GM18867 (cell line): ENCODE measurements around the gene TMEM131.
"Not testable (repeated sequence)": the region's sequence is repeated elsewhere in the genome, so short reads cannot be mapped to it uniquely, and the experiment has no call there.

ENCODE experiments used
- ATAC-seq: cut with Tn5 transposase; IDR thresholded peaks from one replicate; pipeline ENCODE4 v1.9.1; 2021; ENCODE audit warnings: mild to moderate bottlenecking, moderate library complexity; ENCODE audit not compliant: unreplicated experiment

The TMEM131 gene, protein sequence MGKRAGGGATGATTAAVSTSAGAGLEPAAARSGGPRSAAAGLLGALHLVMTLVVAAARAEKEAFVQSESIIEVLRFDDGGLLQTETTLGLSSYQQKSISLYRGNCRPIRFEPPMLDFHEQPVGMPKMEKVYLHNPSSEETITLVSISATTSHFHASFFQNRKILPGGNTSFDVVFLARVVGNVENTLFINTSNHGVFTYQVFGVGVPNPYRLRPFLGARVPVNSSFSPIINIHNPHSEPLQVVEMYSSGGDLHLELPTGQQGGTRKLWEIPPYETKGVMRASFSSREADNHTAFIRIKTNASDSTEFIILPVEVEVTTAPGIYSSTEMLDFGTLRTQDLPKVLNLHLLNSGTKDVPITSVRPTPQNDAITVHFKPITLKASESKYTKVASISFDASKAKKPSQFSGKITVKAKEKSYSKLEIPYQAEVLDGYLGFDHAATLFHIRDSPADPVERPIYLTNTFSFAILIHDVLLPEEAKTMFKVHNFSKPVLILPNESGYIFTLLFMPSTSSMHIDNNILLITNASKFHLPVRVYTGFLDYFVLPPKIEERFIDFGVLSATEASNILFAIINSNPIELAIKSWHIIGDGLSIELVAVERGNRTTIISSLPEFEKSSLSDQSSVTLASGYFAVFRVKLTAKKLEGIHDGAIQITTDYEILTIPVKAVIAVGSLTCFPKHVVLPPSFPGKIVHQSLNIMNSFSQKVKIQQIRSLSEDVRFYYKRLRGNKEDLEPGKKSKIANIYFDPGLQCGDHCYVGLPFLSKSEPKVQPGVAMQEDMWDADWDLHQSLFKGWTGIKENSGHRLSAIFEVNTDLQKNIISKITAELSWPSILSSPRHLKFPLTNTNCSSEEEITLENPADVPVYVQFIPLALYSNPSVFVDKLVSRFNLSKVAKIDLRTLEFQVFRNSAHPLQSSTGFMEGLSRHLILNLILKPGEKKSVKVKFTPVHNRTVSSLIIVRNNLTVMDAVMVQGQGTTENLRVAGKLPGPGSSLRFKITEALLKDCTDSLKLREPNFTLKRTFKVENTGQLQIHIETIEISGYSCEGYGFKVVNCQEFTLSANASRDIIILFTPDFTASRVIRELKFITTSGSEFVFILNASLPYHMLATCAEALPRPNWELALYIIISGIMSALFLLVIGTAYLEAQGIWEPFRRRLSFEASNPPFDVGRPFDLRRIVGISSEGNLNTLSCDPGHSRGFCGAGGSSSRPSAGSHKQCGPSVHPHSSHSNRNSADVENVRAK (N-terminal part only)

DNA sequence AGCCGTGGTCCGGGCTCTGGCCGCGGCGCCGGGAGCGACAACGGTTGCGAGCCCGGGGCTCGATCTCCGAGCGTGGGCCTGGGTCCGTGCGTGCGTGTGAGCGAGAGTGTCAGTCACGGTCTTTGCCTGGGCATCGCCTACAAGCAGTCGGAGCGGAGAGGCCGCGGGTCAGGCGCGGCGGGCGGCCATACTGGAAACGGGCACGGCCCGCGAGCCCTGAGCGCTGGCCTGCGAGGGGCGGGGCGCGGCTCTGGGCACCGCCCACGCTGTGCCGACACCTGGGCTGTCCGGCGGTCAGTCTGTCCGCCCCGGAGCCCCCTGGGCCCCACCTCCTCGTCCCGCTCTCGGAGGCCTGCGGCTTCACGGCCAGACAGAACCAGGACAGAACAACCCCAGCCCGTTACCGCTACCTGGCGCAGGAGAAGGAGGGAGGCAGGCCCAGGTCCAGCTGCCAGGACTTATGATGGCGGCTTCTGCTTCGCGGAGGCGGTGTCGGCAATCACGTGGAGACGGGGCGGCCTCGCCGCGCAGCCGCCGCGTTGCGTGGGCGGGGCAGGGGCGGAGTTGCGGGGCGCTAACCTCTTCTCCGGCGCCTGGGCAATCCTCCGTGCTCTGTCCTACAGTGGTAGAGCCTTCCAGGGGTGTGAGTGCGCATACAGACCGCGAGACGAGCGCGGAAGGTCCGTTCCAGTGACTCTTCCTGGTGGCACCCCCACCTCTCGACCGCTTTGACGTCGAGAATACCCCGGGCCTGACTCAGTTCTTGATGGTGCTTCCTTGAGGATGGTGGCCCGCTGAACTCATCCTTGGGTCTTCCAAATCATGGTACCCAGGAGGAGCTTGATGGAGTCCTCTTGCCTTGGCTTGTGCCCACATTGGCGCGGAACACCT is at the start of gene TMEM131:
Gene TMEM131 (minus strand): TSS at position 215 of the 891 bp plus-strand sequence. CDS start 286 bp downstream, outside the sequence.
- peak; percentile 79 for ATAC-seq

DNA sequence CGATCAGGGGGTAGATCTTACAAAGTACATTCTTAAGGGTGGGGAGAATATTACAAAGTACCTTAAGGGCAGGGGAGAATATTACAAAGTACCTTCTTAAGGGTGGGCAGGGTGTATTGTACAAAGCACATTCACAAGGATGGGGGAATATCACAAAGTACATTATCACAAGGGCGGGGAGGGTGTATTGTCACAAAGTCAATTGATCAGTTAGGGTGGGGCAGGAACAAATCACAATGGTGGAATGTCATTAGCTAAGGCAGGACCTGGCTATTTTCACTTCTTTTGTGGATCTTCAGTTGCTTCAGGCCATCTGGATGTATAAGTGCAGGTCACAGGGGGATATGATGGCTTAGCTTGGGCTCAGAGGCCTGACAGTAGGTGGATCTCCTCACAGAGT is 49.0 kb upstream of the TMEM131 start:
- not testable (repeated sequence) for ATAC-seq

DNA sequence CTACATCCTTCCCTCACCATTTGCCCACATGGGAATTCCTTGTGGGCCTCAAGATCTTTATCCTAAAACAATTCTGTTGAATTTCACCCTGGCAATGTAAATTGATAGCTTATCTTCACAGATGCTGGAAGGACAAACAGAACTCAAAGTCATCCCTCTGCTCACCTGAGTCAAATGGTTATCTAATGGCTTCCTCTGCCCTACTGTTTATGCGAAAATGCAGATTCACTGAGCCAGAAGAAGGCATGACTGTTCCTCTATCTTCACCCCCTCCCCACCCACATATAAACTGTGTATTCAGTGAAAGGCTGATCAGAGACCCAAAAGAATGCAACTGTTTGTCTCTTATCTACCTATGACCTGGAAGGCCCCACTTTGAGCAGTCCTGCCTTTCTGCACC is 47.4 kb upstream of the TMEM131 start:
- no peak for ATAC-seq

DNA sequence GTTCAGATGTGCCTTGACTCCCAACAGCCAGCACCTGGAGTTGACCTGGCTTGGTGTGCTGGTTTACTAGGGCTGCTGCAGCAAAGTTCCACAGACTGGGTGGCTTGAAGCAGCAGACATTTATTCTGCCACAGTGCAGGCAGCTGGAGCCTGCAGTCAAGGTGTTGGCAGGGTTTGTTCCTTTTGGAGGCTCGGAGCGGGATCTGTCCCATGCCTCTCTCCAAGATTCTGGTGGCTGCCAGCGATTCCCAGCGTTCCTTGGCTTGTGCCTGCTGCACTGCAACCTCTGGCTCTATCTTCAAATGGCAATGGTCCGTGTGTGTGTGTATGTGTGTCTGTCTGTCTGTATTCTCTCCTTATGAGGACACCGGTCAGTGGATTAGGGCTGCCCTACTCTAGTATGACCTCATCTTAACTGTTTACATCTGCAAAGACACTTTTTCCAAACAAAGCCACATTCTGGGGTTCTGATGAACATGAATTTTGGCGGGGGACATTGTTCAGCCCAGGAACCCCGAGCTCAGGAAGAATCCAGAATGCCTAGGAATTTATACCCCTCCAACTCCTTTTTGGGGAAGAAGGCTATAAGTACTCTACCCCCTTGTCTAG is 44.7 kb upstream of the TMEM131 start:
- no peak for ATAC-seq

DNA sequence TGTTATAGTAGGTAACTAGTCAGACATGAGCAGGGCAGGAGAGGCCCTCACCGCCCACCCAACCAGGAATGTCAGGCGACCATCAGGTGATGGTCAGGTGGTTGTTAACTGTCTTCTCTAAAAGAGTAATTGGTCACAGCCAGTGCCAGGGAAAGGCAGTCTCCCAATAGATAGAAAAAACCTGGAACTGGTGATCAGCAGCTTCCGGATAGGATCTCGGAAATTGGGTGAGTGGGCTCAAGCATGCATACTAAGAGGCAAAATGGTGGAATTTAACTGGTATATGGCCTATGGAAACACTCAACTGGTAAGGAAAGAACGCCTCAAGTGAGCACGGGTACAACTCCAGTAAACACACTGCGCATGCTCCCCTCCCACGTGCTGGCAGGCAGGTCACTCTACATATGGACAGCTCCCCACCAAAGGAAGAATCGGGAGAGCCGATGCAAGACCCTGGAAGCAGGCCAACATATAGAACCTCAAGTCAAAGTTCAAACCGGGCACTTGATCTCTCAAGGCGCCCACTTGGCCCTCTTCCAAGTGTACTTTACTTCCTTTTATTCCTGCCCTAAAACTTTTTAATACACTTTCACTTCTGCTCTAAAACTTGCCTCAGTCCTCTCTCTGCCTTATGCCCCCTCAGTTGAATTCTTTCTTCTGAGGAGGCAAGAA is 43.5 kb upstream of the TMEM131 start:
- no peak for ATAC-seq

DNA sequence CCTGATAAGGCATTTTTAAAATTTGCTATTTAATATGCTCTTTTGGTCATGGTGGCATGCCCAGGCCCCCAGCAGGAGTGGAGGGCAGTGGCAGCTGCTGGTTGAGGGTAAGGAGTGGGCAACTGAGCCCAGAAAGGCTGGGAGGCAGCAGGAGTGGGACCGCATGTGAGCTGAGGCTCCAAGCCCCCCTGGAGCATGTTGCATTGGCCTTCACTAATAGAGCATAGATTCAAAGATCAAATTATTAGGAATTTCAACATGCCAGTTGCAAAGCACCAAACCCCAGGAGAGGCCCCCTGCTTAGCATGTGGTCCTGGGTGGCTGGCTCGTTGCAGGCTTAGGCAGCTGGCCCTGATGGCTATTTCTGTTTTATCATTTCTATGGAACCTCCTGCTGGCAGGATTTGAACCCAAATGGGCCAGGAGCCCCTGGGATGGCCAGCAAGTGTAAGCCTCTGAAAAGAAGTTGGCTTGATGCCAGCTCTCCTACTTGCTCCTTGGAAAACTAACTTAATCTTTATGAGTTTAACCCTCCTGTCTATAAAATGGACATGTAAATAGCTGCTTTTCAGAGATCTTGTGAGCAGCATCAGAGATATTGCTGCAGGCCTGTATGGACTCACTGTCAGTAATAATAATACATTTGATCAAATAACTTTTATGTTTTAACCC is 42.1 kb upstream of the TMEM131 start:
- no peak for ATAC-seq

DNA sequence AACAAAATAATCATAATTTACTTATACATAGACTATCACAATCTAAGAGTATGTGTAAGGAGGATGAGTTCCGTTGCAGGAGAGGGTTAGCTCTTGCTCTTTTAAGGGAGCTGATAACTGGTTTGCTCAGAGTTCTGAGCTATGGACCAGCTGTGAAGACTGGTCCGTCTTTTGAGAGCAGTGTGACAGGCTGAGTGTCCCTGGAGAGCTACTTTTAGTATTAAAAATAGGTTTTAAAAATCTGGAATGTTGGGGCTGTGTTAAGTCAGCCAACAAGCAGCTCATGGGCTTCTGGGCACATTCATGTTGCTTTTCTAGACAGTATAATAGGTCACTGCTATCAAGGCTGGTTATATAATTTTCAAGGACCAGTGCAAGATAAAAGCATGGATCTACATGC is 41.5 kb upstream of the TMEM131 start:
- no peak for ATAC-seq

DNA sequence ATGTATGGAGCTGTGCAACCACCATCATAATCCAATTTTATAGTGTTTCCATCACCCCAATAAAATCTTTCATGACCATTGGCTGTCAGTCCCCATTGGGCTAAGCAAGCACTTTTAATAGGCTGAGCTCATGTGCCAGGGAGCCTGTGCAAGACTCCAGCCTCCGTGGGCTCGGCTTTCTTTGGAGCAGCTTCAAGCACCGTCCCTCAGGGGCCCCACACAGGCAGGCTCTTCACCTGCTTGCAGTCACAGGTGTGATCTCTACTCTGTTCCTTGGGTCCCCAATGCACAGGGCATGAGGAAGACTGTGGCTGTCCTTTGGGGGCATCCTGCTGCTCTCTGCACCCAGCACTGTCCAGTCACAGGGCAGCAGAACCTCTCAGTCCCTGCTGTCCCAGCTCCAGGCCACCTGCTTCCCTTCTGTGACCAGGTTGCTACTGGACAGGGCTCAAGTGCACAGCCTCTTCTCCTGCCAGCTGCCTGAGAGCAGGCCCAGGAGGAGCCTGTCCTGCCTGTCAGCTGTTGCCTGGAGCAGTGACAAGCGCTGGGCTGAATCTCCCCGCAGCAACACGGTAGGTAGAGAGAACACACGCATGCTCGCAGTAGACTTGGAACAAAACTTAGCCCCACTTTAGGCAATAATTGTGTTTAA is 40.7 kb upstream of the TMEM131 start:
- no peak for ATAC-seq

DNA sequence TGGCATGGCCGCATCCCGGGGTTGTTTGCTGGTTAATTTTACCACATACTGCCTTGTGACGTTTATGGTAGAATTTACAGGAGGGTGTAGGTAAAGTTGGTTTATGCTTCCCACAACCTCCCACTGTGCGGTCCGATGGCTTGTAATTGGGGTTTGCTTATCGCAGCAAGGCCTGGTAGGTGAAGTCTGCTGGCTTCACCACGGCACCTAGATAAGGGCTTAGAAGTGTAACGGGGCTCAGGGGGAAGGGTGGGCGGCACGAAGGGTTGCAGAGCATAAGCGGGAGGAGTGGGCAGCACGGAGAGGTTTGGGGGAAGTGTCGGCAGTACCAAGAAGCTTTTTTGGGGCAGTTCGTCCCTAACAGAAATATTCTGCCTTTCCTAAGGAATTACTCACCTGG is 39.0 kb upstream of the TMEM131 start:
- ATAC-seq = no peak

DNA sequence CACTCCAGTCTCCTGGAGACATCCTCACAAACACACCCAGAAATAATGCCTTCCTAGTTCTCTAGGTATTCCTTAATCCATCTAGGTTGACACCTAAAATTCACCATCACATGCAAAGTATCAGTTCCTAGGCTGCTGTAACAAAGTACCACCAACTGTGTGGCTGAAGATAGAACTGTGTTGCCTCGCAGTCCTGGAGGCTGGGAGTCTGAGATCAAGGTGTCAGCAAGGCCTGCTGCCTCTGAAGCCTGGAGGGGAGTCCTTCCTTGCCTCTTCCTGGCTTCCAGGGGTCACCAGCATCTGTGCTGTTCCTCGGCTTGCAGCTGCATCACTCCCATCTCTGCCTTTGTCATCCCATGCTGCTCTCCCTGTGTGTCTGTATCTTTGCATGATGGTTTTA is 36.3 kb upstream of the TMEM131 start:
- ATAC-seq = no peak

DNA sequence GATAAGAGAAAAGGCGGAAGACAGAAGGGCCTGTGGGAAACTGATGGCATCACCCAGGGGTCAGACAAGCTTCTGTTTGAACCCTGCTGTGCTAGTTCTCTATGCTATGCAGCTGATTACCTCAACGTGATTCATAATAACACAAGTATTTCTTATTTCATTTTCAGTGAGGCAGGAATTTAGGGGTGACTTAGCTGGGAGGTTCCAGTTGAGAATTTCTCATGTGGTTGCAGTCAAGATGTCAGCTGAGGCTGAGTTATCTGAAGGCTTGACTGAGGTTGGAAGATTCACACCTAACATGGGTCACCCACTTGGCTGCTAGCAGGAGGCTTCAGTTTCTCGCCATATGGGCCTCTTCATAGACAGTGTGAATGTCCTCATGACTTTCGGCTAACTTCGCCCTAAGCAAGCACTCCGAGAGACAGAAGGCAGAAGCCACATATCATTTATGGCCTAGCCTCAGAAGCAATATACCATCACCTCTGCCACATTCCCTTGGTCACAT is 34.0 kb upstream of the TMEM131 start:
- ATAC-seq = no peak

DNA sequence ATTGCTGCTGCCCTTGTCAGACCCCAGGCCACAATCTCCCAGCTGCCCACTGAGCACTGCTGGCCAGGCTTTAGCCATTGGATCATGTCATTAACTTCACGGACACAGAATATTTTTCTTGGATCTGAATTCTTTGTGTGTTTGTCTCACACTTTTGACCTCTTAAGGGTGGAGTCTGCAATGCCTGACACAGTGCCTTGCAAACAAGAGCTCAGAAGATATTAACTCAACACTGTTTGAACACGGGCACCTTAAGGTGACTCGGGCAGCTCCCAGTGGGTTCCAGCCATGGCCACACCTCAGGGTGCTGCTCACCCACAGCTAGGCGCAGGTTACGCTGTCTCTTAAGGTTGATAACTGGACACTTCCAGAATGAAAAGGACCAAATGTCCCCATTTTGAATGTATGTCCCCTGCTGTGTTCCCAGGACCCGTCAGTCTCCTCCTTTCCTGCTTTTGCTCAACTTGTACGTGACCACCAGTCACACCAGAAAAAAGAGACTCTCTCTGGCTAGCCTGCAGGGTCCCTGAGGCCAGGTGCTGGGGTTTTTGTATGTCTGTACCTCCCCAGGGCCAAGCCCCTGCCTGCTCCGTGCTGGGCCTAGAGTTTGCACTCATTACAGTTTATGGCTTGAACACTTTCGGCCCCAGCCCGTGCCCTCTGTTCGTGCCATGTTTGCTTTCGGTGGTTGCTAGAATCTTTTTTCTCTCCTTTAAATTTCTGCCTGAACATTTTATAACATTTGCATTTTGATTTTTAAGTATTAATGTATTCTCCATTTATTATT is 33.4 kb upstream of the TMEM131 start:
- no peak for ATAC-seq

DNA sequence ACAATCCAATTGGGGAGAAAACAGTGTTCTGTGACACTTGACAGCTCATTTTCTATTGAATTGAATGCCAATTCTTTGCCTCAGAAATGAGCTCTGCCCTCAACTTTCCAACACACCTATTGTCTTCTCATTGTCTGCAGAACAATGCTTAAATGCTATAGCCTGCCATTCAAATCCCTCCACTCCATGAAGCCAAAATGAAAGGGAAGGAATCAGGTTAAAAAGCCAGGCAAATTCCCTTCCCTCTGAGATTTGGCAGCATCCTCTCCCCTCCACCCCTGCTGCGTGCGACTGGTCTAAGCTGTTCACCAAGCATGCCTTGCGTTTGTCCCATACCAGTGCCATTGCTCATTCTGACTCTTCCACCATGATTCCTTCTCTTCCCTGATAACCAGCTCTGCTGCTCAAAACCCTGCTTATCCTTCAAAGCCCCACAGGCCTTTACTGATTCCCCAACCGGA is 32.4 kb upstream of the TMEM131 start:
- no peak for ATAC-seq

DNA sequence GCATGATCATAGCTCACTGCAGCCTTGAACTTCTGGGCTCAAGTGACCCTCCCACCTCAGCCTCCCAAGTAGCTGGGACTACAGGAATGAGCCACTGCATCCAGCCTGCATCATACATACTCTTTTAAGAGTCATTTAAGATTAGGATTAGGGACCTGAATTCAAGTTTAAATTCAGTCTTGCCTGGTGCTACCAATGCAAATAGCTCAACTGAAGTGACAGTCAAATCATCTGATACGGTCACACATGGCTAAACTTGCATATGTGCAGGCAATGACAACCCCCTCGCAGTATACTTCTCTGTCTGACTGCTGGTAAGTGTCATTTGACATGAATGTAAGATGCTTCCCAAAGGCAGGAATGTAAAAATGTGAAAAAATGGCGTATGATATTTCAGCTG is 31.8 kb upstream of the TMEM131 start:
- ATAC-seq = peak; percentile 59

DNA sequence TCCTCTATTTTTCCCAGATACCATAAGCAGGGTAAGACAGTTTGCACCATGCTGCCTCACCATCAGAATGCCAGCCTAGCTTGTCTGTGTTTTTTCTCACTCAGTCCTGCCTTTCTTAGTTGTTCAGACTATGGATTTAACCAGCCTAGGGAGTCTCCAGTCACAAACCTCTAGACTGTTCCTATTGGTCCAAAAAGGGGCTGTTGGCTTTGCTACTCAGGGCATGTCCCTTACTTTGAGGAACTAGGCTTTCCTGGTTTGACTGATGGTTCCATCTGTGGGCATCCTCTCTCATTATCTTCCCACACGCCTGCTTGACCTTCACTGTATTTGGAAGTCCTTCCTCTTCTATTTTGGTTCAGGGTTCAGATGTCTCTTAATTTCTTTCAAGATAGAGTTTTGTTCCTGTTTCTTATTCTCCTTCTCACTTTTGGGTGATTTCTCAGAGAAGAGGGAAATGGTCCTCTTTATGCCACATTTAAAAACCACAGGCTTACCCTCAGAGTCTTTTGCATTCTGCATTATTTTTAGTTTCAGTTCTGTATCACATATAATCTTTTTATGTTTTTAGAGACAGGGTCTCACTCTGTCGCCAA is 31.3 kb upstream of the TMEM131 start:
- ATAC-seq = peak; percentile 72

DNA sequence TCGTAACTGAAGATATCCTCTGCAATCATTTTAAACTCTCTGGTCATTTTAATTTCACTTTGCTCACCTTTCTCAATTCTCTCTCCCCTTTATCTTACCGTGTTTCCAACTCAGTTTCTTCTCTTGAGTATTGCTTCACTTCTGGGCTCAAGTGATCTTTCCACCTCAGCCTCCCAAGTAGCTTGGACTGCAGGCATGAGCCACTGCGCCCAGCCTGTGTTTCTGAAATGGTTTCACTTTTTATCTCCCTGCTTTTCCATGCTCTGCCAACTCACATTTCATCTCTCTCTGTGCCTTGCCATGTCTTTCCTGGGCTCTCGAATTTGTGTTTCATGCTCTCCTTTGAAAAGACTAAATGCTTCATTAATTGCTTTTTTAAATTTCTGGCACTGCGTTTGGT is 30.5 kb upstream of the TMEM131 start:
- ATAC-seq = no peak
